GM08714 (cell line): Measurements from ENCODE around the gene PTPRM.
"Not testable (repeated sequence)": the region's sequence is repeated elsewhere in the genome, so short reads cannot be mapped to it uniquely, and the experiment has no call there.

Source experiments
- H3K4me3 ChIP-seq: fragments of 200-500 bp; sonication (Bioruptor generic); 2 replicates; pipeline ENCODE4 v1.5.1; 2014; ENCODE audit warnings: mild to moderate bottlenecking, low read length, inconsistent platforms
- ZNF274 ChIP-seq: IDR thresholded peaks from 2 replicates; pipeline ENCODE4 v1.6.1; 2012; ENCODE audit warnings: mild to moderate bottlenecking, low read depth, low read length

The PTPRM gene

DNA sequence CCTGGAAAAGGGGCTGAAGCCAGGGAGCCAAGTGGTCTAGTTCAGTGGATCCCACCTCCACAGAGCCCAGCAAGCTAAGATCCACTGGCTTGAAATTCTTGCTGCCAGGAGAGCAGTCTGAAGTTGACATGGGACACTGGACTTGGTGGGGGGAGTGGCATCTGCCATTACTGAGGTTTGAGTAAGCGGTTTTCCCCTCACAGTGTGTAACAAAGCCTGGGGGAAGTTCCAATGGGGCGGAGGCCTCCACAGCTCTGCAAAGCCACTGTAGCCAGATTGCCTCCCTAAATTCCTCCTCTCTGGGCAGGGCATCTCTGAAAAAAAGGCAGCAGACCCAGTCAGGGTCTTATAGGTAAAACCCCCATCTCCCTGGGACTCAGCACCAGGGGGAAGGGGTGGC, 144.4 kb downstream of the PTPRM start:
- no peak for TF ChIP-seq ZNF274
- no peak overlapping the region for H3K4me3 ChIP-seq

DNA sequence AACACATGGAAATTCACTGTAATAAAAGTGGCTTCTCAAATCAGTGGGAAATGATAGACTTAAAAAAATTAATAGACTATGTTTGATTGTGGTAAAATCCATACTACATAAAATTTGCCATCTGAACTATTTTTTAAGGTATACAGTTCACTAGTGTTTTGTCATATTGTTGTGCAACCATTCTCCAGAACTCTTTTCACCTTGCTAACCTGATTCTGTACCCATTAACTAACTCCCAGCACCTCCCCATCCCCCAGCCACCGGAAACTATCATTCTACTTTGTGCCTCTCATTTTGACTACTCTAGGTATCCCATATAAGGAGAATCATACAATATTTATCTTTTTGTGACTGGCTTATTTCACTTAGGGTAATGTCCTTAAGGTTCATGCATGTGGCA, 153.3 kb downstream of the PTPRM start:
- TF ChIP-seq ZNF274: no peak
- no peak overlapping the region for H3K4me3 ChIP-seq

DNA sequence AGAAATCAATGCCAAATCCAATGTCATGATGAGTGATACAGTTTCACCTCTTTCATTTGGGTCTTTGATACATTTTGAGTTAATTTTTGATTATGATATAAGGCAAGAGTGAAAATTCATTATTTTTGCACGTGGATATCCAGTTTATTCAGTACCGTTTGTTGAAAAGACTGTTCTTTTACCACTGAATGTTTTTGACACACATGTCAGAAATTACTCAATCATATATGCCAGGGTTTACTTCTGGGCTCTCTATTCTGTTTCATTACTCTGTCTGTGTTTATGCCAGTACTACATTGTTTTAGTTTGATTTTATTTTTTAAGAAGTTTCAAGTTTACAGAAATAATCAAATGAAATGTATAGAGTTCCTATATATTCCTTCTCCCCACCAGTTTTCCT, 154.4 kb downstream of the PTPRM start:
- no peak for TF ChIP-seq ZNF274
- no peak overlapping the region for H3K4me3 ChIP-seq

DNA sequence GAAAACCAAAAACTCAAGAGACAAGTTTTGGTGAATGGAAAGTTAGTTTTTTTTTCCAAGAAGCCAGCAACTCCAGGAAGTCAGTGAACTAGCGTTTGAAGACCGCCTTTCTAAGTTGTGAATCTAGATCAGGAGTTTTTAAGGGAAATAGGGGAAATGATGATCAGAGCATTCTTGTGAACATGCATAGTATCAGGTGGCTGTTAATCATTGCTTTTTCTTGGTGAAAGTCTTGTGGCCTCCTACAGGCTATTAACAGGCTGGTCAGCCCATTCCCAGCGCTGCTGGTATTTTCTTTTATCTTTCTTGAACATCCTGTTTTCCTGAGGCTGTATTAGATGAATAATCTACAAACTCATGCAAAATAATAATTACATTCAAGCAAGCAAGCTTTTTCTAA, 155.8 kb downstream of the PTPRM start:
- H3K4me3 ChIP-seq: no peak overlapping the region
- TF ChIP-seq ZNF274: no peak

DNA sequence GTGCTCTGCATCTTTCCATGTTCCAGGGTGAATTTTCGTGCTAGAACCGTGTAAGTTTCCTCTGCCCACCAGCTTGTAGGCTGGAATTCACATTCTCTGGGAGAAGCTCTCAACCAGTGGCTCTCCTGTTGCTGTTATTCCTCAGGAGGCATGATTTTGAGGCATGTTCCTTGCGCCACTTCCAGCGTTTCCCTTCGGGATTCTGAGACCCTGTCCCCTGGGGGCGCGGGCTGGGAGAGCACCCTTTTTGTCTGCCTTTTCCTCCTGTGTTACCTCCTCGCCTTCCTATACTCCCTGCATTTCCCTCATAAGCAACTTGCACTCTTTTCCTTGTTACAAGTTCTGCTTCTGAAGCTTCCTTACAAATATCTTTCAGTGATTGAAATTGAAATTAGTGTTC, 156.4 kb downstream of the PTPRM start:
- TF ChIP-seq ZNF274: no peak
- H3K4me3 ChIP-seq: no peak overlapping the region

DNA sequence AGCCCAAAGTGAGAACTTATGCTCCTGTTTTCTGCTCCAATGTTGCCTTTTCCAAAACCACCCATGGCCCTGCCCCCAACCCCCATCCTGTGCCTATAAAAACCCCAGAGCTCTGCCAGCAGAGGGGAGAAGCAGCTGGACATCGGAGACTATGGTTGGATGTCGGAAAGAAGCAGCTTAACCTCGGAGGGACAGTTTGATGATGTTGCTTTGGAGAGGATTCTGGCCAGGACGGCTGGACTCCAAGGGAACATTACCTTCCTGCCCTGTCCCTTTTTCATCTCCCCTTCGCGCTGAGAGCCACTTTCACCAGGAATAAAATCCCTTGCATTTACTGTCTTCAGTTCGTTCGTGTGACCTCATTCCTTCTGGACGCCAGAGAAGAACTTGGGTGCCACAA, 158.4 kb downstream of the PTPRM start:
- no peak overlapping the region for H3K4me3 ChIP-seq
- no peak for TF ChIP-seq ZNF274

DNA sequence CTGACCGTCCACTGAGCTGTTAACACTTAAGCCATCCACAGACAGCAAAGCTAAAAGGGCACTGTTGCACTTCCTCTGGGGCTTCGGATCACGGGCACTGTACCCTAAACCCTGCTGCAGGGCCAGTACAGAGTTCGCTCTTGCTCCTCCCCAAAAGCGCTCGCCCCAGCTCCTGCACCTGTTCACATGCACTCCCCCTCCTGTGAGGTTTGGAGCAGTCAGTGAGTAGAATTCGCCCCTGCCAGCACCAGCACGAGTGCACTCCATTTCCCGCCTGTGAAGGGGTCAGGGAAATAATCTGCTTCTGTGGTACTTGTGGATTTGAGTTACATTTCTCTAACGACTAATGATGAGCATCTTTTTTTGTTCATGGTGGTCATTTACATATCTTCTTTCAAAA, 158.8 kb downstream of the PTPRM start:
- TF ChIP-seq ZNF274: no peak
- H3K4me3 ChIP-seq: no peak overlapping the region

DNA sequence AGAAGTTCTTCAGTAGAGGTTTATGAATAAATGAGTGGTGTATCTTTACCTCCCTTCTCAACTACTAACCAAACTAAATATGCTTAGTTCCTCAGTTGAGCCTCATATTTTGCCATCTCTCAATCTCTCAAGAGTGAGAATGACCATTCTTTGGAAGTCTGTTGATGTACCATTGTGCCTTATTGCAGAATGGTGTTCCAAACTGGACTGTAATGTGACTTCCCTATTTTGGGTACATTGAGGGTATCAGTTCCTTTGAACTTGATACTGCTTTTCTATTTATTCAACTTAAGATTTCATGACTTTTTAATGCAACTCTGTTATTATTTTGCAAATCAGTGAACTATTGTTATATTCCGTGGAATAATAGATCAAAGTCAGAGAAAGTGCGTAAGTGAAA, 159.4 kb downstream of the PTPRM start:
- H3K4me3 ChIP-seq: no peak overlapping the region
- TF ChIP-seq ZNF274: no peak

DNA sequence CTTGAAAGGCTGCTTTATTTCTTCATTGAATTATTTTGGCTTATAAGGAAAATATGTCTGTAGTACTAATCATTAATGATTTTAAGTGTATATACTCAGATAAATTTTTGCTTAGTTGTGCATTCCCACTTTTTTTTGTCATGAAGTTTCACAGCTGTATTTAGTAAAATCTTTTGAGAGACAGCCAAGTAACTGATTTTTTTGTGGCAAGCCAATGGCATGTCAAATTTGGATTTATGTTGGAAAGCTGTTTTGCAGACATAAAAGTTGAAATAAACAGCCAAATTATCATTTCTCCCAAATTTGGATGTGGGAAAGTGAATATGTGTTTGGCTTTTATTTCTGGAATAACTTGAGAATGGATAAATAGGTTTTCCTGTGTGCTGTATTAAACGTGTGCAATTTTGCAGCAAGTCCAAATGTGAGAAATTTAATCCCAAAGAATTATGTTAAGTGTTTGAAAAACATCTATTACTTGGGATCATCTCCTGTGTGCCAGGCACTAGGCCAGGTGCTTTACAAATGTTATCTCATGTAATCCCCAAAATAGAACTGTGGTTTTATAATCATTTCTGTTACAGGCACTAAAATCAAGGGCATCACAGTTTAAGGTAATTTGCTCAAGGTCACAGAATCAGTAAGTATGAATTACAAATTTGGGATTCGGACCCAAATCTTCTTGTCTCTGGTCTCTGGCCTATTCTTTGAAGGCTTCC, 160.4 kb downstream of the PTPRM start:
- H3K4me3 ChIP-seq: no peak overlapping the region
- TF ChIP-seq ZNF274: no peak

DNA sequence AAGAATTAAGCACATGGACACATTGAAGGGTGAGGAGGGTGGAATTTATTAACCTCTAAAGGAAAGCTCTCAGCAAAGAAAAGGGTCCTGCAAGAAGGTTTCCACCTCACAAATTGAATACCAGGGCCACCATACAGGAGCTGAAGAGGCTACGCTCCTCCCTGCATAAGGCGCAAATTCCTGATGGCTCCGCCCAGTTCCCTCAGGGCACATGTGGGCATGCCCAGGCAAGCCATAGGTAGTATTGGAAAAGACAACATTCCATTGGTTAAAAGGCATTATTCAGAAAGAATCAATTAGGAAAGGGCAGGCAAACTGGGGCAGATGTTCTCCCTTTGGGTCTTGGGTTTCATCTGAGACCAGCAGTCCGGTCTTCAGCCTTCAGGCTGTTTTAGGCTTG, 161.2 kb downstream of the PTPRM start:
- no peak for TF ChIP-seq ZNF274
- no peak overlapping the region for H3K4me3 ChIP-seq

DNA sequence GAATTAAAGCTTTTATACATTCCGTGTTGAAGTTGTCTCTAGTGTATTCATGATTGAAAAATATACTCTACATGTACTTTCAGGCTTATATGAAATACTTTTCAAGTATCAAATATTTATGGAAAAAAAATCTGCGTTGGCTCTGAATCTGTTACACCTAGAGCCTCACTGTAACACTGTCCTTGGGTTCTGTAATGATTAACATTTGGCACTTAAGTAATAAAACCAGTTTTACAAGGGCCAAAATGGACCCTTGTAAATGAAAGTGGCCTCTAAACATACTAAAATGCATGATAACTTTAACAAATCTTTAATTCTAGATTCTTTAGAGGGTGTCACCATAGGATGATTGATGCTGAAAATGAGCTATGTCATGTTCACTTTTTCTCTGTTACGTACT, 162.8 kb downstream of the PTPRM start:
- TF ChIP-seq ZNF274: no peak

DNA sequence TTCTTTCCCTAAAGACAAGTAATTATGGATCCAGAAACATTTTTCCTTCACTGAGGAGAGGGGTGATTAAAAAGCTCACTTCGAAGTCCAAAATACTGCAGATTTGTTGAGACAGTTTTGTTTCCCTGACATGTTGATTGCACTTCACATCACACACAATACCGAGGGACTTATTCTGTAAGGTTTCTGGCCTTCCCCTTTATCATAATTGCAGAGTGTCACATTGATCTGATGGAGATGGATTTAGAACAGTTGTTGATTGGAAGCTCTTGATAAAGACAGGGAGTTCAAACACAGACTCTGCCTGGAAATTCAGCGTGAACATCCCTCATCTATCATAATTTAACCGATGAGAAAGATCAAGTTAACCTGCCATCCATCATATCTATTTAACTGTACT, 163.6 kb downstream of the PTPRM start:
- no peak for TF ChIP-seq ZNF274
- no peak overlapping the region for H3K4me3 ChIP-seq

More for the DNA sequence above, 162.8 kb downstream of the PTPRM start:
- H3K4me3 ChIP-seq: no peak overlapping the region

DNA sequence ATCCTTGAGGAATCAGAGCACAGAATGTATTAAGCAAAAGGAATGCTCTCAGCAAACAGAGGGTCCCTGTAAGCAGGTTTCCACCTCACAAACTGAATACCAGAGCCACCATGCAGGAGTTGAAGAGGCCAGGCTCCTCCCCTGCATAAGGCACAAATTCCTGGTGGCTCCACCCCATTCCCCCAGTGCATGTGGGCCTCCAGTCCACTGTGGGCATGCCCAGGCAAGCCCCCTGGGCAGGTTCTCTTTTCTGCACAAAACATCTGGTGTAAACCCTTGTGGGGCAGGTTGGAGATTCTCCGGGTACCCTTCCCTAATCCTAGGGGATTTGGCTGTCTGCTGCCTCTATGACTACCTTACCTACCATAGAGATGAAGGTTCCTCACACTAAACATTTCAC, 166.5 kb downstream of the PTPRM start:
- H3K4me3 ChIP-seq: no peak overlapping the region
- TF ChIP-seq ZNF274: no peak

DNA sequence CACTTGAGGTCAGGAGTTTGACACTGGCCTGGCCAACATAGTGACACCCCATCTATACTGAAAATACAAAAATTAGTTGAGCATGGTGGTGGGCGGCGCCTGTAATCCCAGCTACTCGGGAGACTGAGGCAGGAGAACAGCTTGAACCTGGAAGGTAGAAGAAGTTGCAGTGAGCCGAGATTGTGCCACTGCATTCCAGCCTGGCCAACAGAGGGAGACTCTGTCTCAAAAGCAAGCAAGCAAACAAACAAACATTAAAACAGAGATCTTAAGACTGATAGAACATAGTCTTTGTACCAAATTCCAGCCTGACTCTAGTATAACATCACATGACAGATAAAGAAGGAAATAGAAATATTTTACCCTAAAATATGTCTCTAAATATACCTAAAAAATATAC, 168.1 kb downstream of the PTPRM start:
- H3K4me3 ChIP-seq: no peak overlapping the region
- TF ChIP-seq ZNF274: no peak

DNA sequence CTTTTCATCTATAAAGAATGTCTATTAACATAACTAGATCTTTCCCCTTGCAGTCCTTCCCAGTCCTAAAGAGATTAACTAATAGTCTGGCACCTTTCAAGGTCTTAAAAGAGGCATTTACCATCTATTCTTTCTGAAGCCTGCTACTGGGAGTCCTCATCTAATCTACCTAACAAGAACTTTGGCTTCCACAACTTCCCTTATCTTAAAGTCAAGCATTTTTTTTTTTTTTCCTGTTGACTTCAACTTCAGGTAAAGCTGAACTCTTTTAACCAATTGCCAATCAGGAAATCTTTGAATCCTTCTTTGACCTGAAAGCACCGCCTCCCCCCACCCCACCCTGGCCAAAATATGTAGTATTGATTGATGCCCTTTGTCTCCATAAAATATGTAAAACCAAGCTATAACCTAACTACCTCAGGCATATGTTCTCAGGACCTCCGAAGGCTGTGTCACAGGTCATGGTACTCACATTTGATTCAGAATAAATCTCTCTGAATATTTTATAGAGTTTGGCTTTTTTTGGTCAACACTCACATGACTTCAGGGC, 168.6 kb downstream of the PTPRM start:
- no peak overlapping the region for H3K4me3 ChIP-seq
- no peak for TF ChIP-seq ZNF274

DNA sequence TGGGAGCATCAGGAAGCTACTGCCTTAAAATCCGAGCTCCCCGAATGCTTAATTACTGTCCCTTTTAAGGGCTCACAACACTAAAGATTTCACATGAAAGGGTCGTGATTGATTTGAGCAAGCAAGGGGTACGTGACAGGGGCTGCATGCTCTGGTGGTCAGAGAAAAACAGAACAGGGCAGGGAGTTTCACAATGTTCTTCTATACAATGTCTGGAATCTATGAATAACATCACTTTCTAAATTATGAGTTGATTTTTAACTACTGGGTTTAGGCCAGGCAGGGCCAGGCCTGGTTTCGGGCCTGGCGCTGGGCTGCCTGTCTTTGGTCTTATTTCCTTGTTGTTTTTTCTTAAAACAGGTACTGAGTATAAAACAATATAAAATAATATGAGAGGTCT, 169.4 kb downstream of the PTPRM start:
- not testable (repeated sequence) for H3K4me3 ChIP-seq
